CD1c-positive myeloid dendritic cell (primary cell): ENCODE results near the gene ATP2B1.

Source experiments
- DNase-seq: peaks from one replicate; pipeline ENCODE4 v3.0.0-alpha.2; 2016; ENCODE audit errors: extremely low spot score

The ATP2B1 gene

DNA sequence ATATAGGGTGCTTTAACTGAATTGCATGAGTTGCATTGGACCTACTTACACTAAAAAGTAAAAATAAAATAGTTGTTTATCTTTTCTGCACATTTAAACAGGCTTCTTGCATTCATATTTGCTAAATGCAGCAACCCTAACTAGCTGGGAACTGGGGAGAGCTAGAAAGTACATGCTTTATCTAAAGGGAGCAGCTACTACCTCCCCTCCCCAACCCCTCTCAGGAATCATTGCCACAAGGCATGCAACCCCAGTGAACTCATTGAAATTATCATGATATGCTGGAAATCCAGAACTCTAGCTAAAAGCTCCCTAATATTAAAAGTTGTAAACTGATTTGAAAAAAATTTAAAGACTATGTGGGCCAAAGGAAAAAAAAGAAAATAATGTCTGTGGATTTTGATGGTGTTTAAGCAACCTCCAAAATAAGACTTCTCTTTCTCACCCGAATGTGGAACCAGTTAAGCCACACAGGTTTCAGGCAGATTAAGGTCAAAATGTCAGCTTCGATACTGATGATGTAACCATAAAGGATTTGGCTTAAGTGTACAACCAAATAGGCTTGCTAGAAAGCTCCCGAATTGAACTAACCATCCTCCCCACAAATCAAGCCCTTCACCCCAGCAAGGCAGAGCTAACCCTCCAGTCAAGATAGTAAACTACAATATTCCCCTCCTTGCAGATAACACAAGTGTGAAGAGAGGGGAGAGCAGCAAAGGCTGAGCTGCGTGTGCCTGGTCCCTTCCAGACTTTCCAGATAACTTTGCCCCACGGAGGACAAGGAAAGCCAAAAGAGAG is 169.0 kb downstream of the ATP2B1 start:
- DNase-seq = no peak

DNA sequence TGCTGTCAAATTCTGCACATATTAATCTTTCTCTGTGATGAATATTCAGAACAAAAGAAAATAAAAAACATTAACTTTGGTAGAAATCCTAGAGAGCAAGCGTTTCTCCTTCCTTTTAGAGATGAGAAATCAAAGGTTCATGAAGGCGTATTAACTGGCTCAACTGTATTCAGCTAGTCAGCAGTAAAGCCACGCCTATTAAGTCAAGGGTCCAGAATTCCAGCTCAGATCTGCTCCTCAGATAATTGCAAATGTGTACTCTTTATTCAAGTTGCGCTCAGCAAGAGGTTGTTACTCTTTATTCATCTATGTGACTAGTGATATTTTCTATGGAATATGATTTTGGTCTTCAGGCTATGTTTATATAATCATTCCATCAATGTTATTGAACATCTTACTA is 169.7 kb downstream of the ATP2B1 start:
- no peak for DNase-seq
